Measurements from ENCODE around the gene COL4A1.

DNA sequence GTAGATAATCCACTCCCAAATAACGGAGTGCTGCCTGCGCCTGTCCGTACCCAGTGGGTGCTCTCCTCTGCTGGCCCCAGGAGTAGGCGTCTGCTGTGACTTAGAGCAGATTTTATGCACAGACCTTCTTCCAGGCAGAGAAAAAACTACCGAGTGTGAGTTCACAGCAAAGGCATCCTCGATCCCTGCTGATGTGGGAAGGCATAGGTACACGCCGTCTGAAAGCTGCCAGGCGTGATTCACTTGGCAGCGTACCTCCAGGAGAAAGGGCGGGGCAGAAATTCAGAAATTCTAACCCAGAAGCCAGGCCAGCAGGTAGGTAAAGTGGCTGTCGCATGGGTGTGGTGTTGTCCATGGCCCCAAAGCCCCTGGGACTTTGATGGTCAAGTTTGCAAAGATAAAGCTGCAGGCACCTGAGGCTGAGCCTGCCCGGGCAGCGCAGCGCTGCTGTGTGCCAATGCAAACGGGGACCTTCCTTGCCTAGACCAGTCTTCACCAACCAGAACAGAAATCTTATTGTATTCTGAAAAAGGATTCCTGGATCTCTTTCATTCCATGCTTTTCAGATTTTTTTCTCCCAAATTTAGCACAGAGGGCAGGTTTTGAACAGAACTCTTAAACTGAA, 36.4 kb upstream of the COL4A1 start:
- TF ChIP-seq, protein P1, sequence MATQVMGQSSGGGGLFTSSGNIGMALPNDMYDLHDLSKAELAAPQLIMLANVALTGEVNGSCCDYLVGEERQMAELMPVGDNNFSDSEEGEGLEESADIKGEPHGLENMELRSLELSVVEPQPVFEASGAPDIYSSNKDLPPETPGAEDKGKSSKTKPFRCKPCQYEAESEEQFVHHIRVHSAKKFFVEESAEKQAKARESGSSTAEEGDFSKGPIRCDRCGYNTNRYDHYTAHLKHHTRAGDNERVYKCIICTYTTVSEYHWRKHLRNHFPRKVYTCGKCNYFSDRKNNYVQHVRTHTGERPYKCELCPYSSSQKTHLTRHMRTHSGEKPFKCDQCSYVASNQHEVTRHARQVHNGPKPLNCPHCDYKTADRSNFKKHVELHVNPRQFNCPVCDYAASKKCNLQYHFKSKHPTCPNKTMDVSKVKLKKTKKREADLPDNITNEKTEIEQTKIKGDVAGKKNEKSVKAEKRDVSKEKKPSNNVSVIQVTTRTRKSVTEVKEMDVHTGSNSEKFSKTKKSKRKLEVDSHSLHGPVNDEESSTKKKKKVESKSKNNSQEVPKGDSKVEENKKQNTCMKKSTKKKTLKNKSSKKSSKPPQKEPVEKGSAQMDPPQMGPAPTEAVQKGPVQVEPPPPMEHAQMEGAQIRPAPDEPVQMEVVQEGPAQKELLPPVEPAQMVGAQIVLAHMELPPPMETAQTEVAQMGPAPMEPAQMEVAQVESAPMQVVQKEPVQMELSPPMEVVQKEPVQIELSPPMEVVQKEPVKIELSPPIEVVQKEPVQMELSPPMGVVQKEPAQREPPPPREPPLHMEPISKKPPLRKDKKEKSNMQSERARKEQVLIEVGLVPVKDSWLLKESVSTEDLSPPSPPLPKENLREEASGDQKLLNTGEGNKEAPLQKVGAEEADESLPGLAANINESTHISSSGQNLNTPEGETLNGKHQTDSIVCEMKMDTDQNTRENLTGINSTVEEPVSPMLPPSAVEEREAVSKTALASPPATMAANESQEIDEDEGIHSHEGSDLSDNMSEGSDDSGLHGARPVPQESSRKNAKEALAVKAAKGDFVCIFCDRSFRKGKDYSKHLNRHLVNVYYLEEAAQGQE (IDR thresholded peaks at IDR 0.05; ENCODE audit: insufficient read depth in 1 of 2, low read depth in 2 of 2, low read length in 2 of 2): no peak
- TF ChIP-seq TAF1 (IDR thresholded peaks at IDR 0.05; ENCODE audit: borderline replicate concordance, insufficient read depth, low read length) (no peak), SIN3A (IDR thresholded peaks at IDR 0.05; ENCODE audit: borderline replicate concordance, insufficient read depth, low read length) (no peak), FOXP2 (optimal IDR thresholded peaks at IDR 0.05; ENCODE audit: borderline replicate concordance, extremely low read depth, extremely low read length, insufficient read depth) (no peak)
